ENCODE results near the gene TSBP1.
A peak's percentile ranks its signal among the peaks of the same experiment; 100 is the strongest.
"Not testable (repeated sequence)": the region's sequence is repeated elsewhere in the genome, so short reads cannot be mapped to it uniquely, and the experiment has no call there.

The TSBP1 gene

GRCh38 chr6:32273801-32274577, 97.7 kb downstream of the TSBP1 start:
- DNase-seq: not testable (repeated sequence)

GRCh38 chr6:32271429-32271828, 100.3 kb downstream of the TSBP1 start:
- DNase-seq: no peak

GRCh38 chr6:32268459-32268858, 103.2 kb downstream of the TSBP1 start:
- not testable (repeated sequence) for DNase-seq

GRCh38 chr6:32267035-32267434, 104.7 kb downstream of the TSBP1 start:
- no peak for DNase-seq

GRCh38 chr6:32257262-32257661, 114.4 kb downstream of the TSBP1 start:
- not testable (repeated sequence) for DNase-seq

GRCh38 chr6:32255199-32256153, 116.2 kb downstream of the TSBP1 start:
- peak; percentile 49 for DNase-seq

- no peak for DNase-seq
Observed at GRCh38 chr6:32254761-32255198, 116.9 kb downstream of the TSBP1 start.

- no peak for DNase-seq
Observed at GRCh38 chr6:32252331-32253009, 119.2 kb downstream of the TSBP1 start.

GRCh38 chr6:32249262-32249661, 122.4 kb downstream of the TSBP1 start:
- no peak for DNase-seq

GRCh38 chr6:32247401-32247800, 124.3 kb downstream of the TSBP1 start:
- no peak for DNase-seq

GRCh38 chr6:32244946-32245398, 126.7 kb downstream of the TSBP1 start:
- peak; percentile 71 for DNase-seq

GRCh38 chr6:32244270-32244669, 127.4 kb downstream of the TSBP1 start:
- no peak for DNase-seq
